GM12892 (cell line): ENCODE results near the gene CBX2.

Experiments
- DNase-seq: peaks from one replicate; pipeline ENCODE4 v3.0.0; 2011; ENCODE audit not compliant: insufficient read length
- FAIRE-seq: peaks from 2 replicates; lab custom pipeline; 2011; peaks lifted over from hg19 to GRCh38; lab: Jason Lieb, UNC
- POLR2A ChIP-seq: IDR thresholded peaks from 2 replicates; pipeline ENCODE4 v1.6.1; 2011; ENCODE audit warnings: low read depth, low read length, control low read depth
- POLR2AphosphoS5 ChIP-seq: IDR thresholded peaks from 2 replicates; pipeline ENCODE4 v1.6.1; 2011; ENCODE audit warnings: low read depth, low read length, control low read depth
- TAF1 ChIP-seq: IDR thresholded peaks from 2 replicates; pipeline ENCODE4 v1.6.1; 2011; ENCODE audit warnings: low read depth, mild to moderate bottlenecking, control low read depth, low read length, borderline replicate concordance

The CBX2 gene

GRCh38 chr17:79814974-79815835 lies 37.3 kb downstream of the CBX2 start:
- no peak for DNase-seq
- no peak for FAIRE-seq
- TF ChIP-seq POLR2A (no peak), POLR2AphosphoS5 (no peak), TAF1 (no peak)

DNA sequence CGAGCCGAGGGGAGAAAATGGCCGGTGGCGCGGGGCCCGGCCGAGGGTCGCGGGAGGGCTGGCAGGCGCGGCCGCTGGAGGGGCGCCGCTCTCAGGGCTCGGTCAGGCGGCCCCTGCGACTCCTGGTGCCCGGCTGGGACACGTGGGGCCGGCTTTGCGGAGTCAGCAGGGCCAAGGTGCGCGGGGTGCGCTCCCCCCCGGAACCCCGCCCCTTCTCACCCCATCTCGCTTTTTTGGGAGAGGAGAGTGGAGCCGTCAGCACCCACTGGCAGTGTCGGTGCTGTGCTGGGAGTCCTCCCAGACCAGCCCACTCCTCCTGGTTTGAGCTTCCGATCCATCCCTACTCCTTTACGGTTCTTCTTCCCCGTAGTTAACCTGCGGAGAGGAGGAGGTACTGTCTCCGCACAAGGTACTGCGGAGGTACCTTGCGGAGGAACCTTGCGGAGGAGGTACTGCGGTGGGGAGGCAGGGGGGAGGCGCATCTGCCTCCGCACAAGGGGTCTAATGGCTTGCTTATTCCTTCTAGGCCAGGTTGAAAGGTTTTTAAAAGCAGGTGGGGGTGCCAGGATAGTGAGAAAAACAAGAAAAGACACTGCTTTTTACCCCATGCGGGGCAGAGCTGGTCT lies 38.0 kb downstream of the CBX2 start:
- FAIRE-seq (no peak), DNase-seq (no peak)
- TF ChIP-seq POLR2A (no peak), TAF1 (no peak), POLR2AphosphoS5 (no peak)

GRCh38 chr17:79818026-79818758 lies 40.2 kb downstream of the CBX2 start:
- TF ChIP-seq TAF1 (no peak), POLR2A (no peak), POLR2AphosphoS5 (no peak)
- FAIRE-seq (no peak), DNase-seq (no peak)

- DNase-seq (no peak), FAIRE-seq (no peak)
- TF ChIP-seq TAF1, result no peak
- TF ChIP-seq POLR2AphosphoS5, result no peak
- no peak for TF ChIP-seq POLR2A
Observed at GRCh38 chr17:79819085-79819484, 41.1 kb downstream of the CBX2 start.

GRCh38 chr17:79819534-79820276 lies 41.8 kb downstream of the CBX2 start:
- DNase-seq, result no peak
- TF ChIP-seq POLR2AphosphoS5 (no peak), TAF1 (no peak), POLR2A (no peak)
- FAIRE-seq, result no peak

DNA sequence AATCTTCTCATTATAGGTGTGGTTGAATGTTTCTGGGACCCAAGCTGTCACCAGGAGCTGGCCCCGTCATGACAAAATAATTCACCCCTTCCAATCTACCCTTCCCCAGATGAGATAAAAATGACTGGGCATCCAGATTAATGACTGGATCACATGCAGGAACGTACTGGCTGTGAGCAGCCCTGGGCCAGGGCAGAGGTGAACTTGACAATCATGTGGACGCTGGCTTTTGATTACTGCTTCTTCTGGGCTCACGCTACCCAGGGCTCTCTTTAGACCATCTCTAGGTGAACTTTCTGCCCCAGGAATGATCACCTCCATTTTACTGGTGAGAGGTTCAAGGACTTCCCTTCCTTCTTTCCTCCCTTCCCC lies 43.0 kb downstream of the CBX2 start:
- FAIRE-seq, result no peak
- no peak for DNase-seq
- TF ChIP-seq POLR2A, result no peak
- TF ChIP-seq TAF1, result no peak
- TF ChIP-seq POLR2AphosphoS5, result no peak

- TF ChIP-seq TAF1 (no peak), POLR2A (no peak), POLR2AphosphoS5 (no peak)
- no peak for DNase-seq
- no peak for FAIRE-seq
Observed at GRCh38 chr17:79821331-79822095, 43.6 kb downstream of the CBX2 start.

- no peak for DNase-seq
- FAIRE-seq, result no peak
- TF ChIP-seq POLR2A (no peak), POLR2AphosphoS5 (no peak)
Observed at GRCh38 chr17:79822583-79823124, 44.7 kb downstream of the CBX2 start.

GRCh38 chr17:79824234-79824633 lies 46.3 kb downstream of the CBX2 start:
- DNase-seq (no peak), FAIRE-seq (no peak)
- TF ChIP-seq TAF1 (no peak), POLR2AphosphoS5 (no peak), POLR2A (no peak)

GRCh38 chr17:79824893-79825579 lies 47.1 kb downstream of the CBX2 start:
- DNase-seq (no peak), FAIRE-seq (no peak)
- TF ChIP-seq POLR2A (no peak), TAF1 (no peak), POLR2AphosphoS5 (no peak)
